K562 (cell line): Measurements from ENCODE around the gene CSF3. TPM values are rescaled to one million over a fixed set of nuclear protein-coding genes. Genes with fewer than 3 reads are reported as not detected.

Source experiments
- ATAC-seq: fragments of 200-7000 bp; cut with Tn5 transposase; 3 replicates; pipeline ENCODE4 v1.9.1; 2020; ENCODE audit warnings: moderate library complexity
- BruUV-seq: library from RNA; stranded (reverse); fragments of 400-500 nt; replicated peaks from 2 replicates; lab custom pipeline; 2021; lab: Mats Ljungman, UMichigan
- CTCF ChIA-PET: fragments of 300-600 bp; formaldehyde crosslinking; extraction: SDS; loops from one replicate; lab custom pipeline; 2021; ENCODE audit warnings: low intra/inter-chr PET ratio; lab: Yijun Ruan, JAX
- POLR2A ChIA-PET: fragments of 300-600, 350-650 bp; sonication (Branson Sonifier 250); formaldehyde crosslinking; extraction: SDS; loops from one replicate; lab custom pipeline; 2021; ENCODE audit warnings: antibody characterized with exemption, inconsistent platforms; lab: Yijun Ruan, JAX
- DNase-seq, 4 experiments: peaks; one replicate each; pipeline versions ENCODE4 v3.0.0 to v3.0.0-alpha.2; 2011 to 2018; ENCODE audit warnings: low spot score in 3 of 4, mixed read lengths in 3 of 4; ENCODE audit errors: extremely low read depth in 1 of 4
- FAIRE-seq: peaks from 2 replicates; lab custom pipeline; 2011; peaks lifted over from hg19 to GRCh38; lab: Jason Lieb, UNC
- H2AFZ ChIP-seq: 2 replicates; pipeline ENCODE4 v1.6.0; 2011; ENCODE audit warnings: low read depth, low read length, control low read depth, inconsistent platforms
- H3K27ac ChIP-seq: fragments of 200-600 bp; 3 replicates; pipeline ENCODE4 v1.8.0; 2011; ENCODE audit warnings: low read depth, mild to moderate bottlenecking, control low read depth, inconsistent platforms, low read length, moderate library complexity, mixed read lengths; ENCODE audit errors: extremely low read depth
- H3K27me3 ChIP-seq, 2 experiments: fragments of 300-600 bp in 1 of 2; 2 replicates in 1 of 2; 3 replicates in 1 of 2; pipeline versions ENCODE4 v1.6.0 to v1.8.0; 2011; ENCODE audit warnings: inconsistent platforms in 2 of 2, low read length in 2 of 2, mild to moderate bottlenecking in 1 of 2, mixed read lengths in 1 of 2, moderate library complexity in 1 of 2; ENCODE audit not compliant: control insufficient read depth in 2 of 2, insufficient read depth in 2 of 2
- H3K36me3 ChIP-seq: fragments of 300-600 bp; 3 replicates; pipeline ENCODE4 v1.8.0; 2011; ENCODE audit warnings: mild to moderate bottlenecking, low read length, inconsistent platforms; ENCODE audit not compliant: control insufficient read depth, insufficient read depth
- H3K4me1 ChIP-seq, 2 experiments: fragments of 200-600 bp in 1 of 2; replicated peaks in 1 of 2; 2 replicates in 1 of 2; 3 replicates in 1 of 2; pipeline versions ENCODE4 v1.5.1 to v1.8.0; 2011; ENCODE audit warnings: inconsistent platforms in 2 of 2, low read length in 2 of 2, mild to moderate bottlenecking in 1 of 2, mixed read lengths in 1 of 2, moderate library complexity in 1 of 2; ENCODE audit not compliant: control insufficient read depth in 2 of 2, insufficient read depth in 2 of 2
- H3K4me2 ChIP-seq: 2 replicates; pipeline ENCODE4 v1.6.1; 2011; ENCODE audit warnings: low read length, control low read depth, inconsistent platforms, mixed read lengths; ENCODE audit not compliant: insufficient read depth
- H3K4me3 ChIP-seq: fragments of 200-600 bp; sonication (generic), shearing (Covaris generic); 2 replicates; pipeline ENCODE4 v1.5.1; 2016; ENCODE audit warnings: control low read depth, inconsistent platforms
- H3K79me2 ChIP-seq: fragments of 200-600 bp; 3 replicates; pipeline ENCODE4 v1.8.0; 2011; ENCODE audit warnings: low read length, inconsistent platforms; ENCODE audit not compliant: control insufficient read depth, insufficient read depth
- H3K9ac ChIP-seq, 2 experiments: 2 replicates each; pipeline versions ENCODE4 v1.6.0 to v1.6.1; 2011; ENCODE audit warnings: low read depth in 2 of 2, low read length in 2 of 2, control low read depth in 1 of 2, inconsistent platforms in 1 of 2, mild to moderate bottlenecking in 1 of 2, mixed read lengths in 1 of 2; ENCODE audit not compliant: insufficient read depth in 1 of 2
- H3K9me1 ChIP-seq: one replicate; pipeline ENCODE4 v1.6.0; 2011; ENCODE audit warnings: inconsistent platforms, mild to moderate bottlenecking, low read length, moderate library complexity; ENCODE audit not compliant: control insufficient read depth, insufficient read depth
- H3K9me3 ChIP-seq: replicated peaks from 2 replicates; pipeline ENCODE4 v1.5.1; 2011; ENCODE audit warnings: low read depth, low read length, inconsistent platforms; ENCODE audit not compliant: control insufficient read depth, insufficient read depth
- H4K20me1 ChIP-seq: replicated peaks from 2 replicates; pipeline ENCODE4 v1.6.1; 2011; ENCODE audit warnings: low read length, inconsistent platforms, mixed read lengths; ENCODE audit not compliant: control insufficient read depth, insufficient read depth
- CBX1 ChIP-seq: sonication (generic); IDR thresholded peaks from 2 replicates; pipeline ENCODE4 v1.6.1; 2016; ENCODE audit warnings: antibody characterized with exemption, low read depth, mild to moderate bottlenecking
- CCNT2 ChIP-seq: IDR thresholded peaks from 2 replicates; pipeline ENCODE4 v1.6.1; 2011; ENCODE audit warnings: borderline replicate concordance, low read depth, mild to moderate bottlenecking, moderate library complexity, mixed read lengths, low read length; ENCODE audit not compliant: insufficient read length; ENCODE audit errors: extremely low read depth
- CTCFL ChIP-seq: IDR thresholded peaks from 2 replicates; pipeline ENCODE4 v1.6.1; 2011; ENCODE audit warnings: borderline replicate concordance, low read depth, mild to moderate bottlenecking, moderate library complexity, low read length; ENCODE audit not compliant: insufficient read depth, poor library complexity, severe bottlenecking
- DNMT1 ChIP-seq: fragments of 450-650 bp; IDR thresholded peaks from 2 replicates; pipeline ENCODE4 v1.6.1; 2016; ENCODE audit warnings: antibody characterized with exemption, mild to moderate bottlenecking
- E2F6 ChIP-seq, 2 experiments: IDR thresholded peaks; 2 replicates each; pipeline ENCODE4 v1.6.1; 2011; ENCODE audit warnings: borderline replicate concordance in 1 of 2, control low read depth in 1 of 2, low read depth in 1 of 2, low read length in 1 of 2, mild to moderate bottlenecking in 1 of 2, mixed read lengths in 1 of 2, moderate library complexity in 1 of 2; ENCODE audit not compliant: insufficient read depth in 1 of 2, insufficient read length in 1 of 2, poor library complexity in 1 of 2, severe bottlenecking in 1 of 2; ENCODE audit errors: extremely low read depth in 1 of 2
- GABPB1 ChIP-seq: sonication (generic); formaldehyde crosslinking; IDR thresholded peaks from 2 replicates; pipeline ENCODE4 v1.8.0; 2022; ENCODE audit warnings: mild to moderate bottlenecking, missing genetic modification reagents
- IRF1 ChIP-seq: sonication (generic); formaldehyde crosslinking; IDR thresholded peaks from 2 replicates; pipeline ENCODE4 v1.8.0; 2022; ENCODE audit warnings: missing genetic modification reagents, mild to moderate bottlenecking, borderline replicate concordance
- KLF16 ChIP-seq: IDR thresholded peaks from 2 replicates; pipeline ENCODE4 v1.6.1; 2016; ENCODE audit warnings: antibody characterized with exemption
- MTA3 ChIP-seq: fragments of 450-650 bp; formaldehyde crosslinking; IDR thresholded peaks from 2 replicates; pipeline ENCODE4 v1.6.1; 2017; ENCODE audit warnings: mild to moderate bottlenecking, borderline replicate concordance
- RAD21 ChIP-seq, 2 experiments: fragments of 250-450 bp in 1 of 2; fragments of 450-650 bp in 1 of 2; sonication (Bioruptor Pico) in 1 of 2; formaldehyde crosslinking in 1 of 2; IDR thresholded peaks in 1 of 2; conservative IDR thresholded peaks in 1 of 2; 2 replicates each; pipeline versions ENCODE4 v1.4.0 to v1.8.0; 2020 to 2022; ENCODE audit warnings: mild to moderate bottlenecking in 2 of 2, moderate library complexity in 1 of 2
- RB1 ChIP-seq: fragments of 450-650 bp; IDR thresholded peaks from 2 replicates; pipeline ENCODE4 v1.6.1; 2017; ENCODE audit warnings: low read depth, mild to moderate bottlenecking
- RBFOX2 ChIP-seq: fragments of 200-400 bp; formaldehyde crosslinking; IDR thresholded peaks from 2 replicates; pipeline ENCODE4 v1.6.1; 2017; ENCODE audit warnings: low read depth, mild to moderate bottlenecking, low read length, moderate library complexity
- SMC3 ChIP-seq: conservative IDR thresholded peaks from 2 replicates; pipeline ENCODE4 v1.6.1; 2011; ENCODE audit warnings: low read depth, low read length, improper control_type of control experiment; ENCODE audit not compliant: insufficient read depth
- TEAD4 ChIP-seq, 2 experiments: sonication (generic) in 1 of 2; formaldehyde crosslinking in 1 of 2; IDR thresholded peaks; 2 replicates each; pipeline versions ENCODE4 v1.6.1 to v1.8.0; 2012 to 2022; ENCODE audit warnings: borderline replicate concordance in 1 of 2, inconsistent platforms in 1 of 2, low read length in 1 of 2, mild to moderate bottlenecking in 1 of 2, missing genetic modification reagents in 1 of 2
- WGBS: fragments of 100-300 bp; shearing (Covaris generic); methylation state at CpG from one replicate; pipeline ENCODE4 v1.1.6; 2016; ENCODE audit warnings: low coverage, mixed read lengths; ENCODE audit not compliant: insufficient coverage; ENCODE audit errors: missing lambda C conversion rate; 5-methylcytosine and 5-hydroxymethylcytosine counted together
- in situ Hi-C: fragments of 300-500 bp; cut with MboI; formaldehyde crosslinking; loops from 4 replicates; pipeline ENCODE4 v1.15.0; 2018; ENCODE audit warnings: inconsistent platforms, mixed read lengths
- intact Hi-C: fragments of 100-400 bp; cut with micrococcal nuclease; formaldehyde crosslinking; loops from 2 replicates; pipeline ENCODE4 v1.14.2; 2022
- polyA plus RNA-seq, 8 experiments: library from polyadenylated mRNA; depleted of rRNA in 4 of 8; stranded (reverse) in 5 of 8; unstranded in 3 of 8; fragments of >200 nt; fragmentation: Nextera tagmentation in 2 of 8; fragmentation: Illumina TruSeq in 1 of 8; extraction: Ambion mirVana in 2 of 8; extraction: Trizol in 1 of 8; gene quantifications; 2 replicates each; pipeline versions ENCODE4 v1.2.1 to v1.2.3, GENCODE V29; 2011 to 2014; ENCODE audit warnings: inconsistent platforms in 1 of 8, missing spikeins in 1 of 8
- total RNA-seq, 7 experiments: library from RNA; depleted of rRNA in 6 of 7; stranded (reverse); fragments of >200 nt in 6 of 7; fragmentation: Illumina TruSeq in 2 of 7; extraction: Trizol in 2 of 7; gene quantifications; 2 replicates each; pipeline versions ENCODE4 v1.2.1 to v1.2.3, GENCODE V29; 2011 to 2021; ENCODE audit warnings: low replicate concordance in 1 of 7

Gene CSF3
- total and polyA plus RNA-seq, 9 of the 15 experiments (the other 6 are each of a cell fraction or from before 2014, with no cell fraction given), result 0.19 TPM; not detected in 8

GRCh38 chr17:40026816-40027613 lies 11.8 kb downstream of the CSF3 start:
- Histone ChIP-seq H3K36me3 (peaks cover 91% of the 10 kb centered on the region), H3K79me2 (no peaks in the 10 kb centered on the region), H4K20me1 (0 out of 2 replicates have a peak, but pooled peaks cover 4% of the 10 kb centered on the region), H3K9ac (peak overlapping the region in 1 of 2 experiments; percentile 76; a peak in 2 of 4 replicates), H2AFZ (no peak overlapping the region), H3K4me1 (peaks cover 2 to 18% of the 10 kb centered on the region in 2 experiments; a peak in 4 of 5 replicates), H3K4me3 (no peak overlapping the region), H3K9me1 (no peaks in the 10 kb centered on the region), H3K4me2 (no peak overlapping the region; the same call in 1 of the 2 replicates), H3K27me3 (no peaks in the 10 kb centered on the region), H3K27ac (0 out of 3 replicates have a peak overlapping the region, but pooled peaks have one; percentile 12), H3K9me3 (no peaks in the 10 kb centered on the region)
- 42% methylated on average over 25 of the region's 33 CpGs for WGBS
- intact Hi-C loops (no loop called here), in situ Hi-C loops (no loop called here)
- ChIA-PET POLR2A (interaction anchor here (0.6 to 1.4 kb wide), 5 partner anchors 12 to 156 kb away, joined by 3 to 4 read pairs (median 3); partner anchors contain the start of gene MED24), CTCF (interaction anchor here (0.6 to 1.5 kb wide), 7 partner anchors 8 to 406 kb away, joined by 3 to 7 read pairs (median 3); no protein-coding TSS in a partner anchor)
- FAIRE-seq, result peak; percentile 87
- DNase-seq, result peak; percentile 85 to 91 (median 88)
- no TSS peak for BruUV-seq
- ATAC-seq, result peak; percentile 100
- peak; percentile 36 for TF ChIP-seq RBFOX2
- TF ChIP-seq MTA3, result peak; percentile 18; the same call in 1 of the 2 replicates
- TF ChIP-seq KLF16, result 0 out of 2 replicates have a peak, but pooled peaks have one; percentile 51
- no peak for TF ChIP-seq CCNT2
- peak in 1 of 2 experiments; percentile 70; a peak in 3 of 4 replicates for TF ChIP-seq RAD21 (CRISPR knock-in tag; conservative IDR thresholded peaks at IDR 0.05 in 1 of 2, IDR thresholded peaks at IDR 0.05 in 1 of 2)
- 0 out of 2 replicates have a peak, but pooled peaks have one; percentile 33 for TF ChIP-seq GABPB1 (CRISPR knock-in tag)
- TF ChIP-seq E2F6 (IDR thresholded peaks at IDR 0.05; ENCODE audit: borderline replicate concordance in 1 of 2, extremely low read depth in 1 of 2, insufficient read depth in 1 of 2, insufficient read length in 1 of 2, low read depth in 1 of 2, low read length in 1 of 2, poor library complexity in 1 of 2, severe bottlenecking in 1 of 2), result peak in 1 of 2 experiments; percentile 56
- peak; percentile 83 for TF ChIP-seq CTCFL
- peak; percentile 84; the same call in 1 of the 2 replicates for TF ChIP-seq RB1
- no peak for TF ChIP-seq CBX1
- no peak for TF ChIP-seq DNMT1
- no peak for TF ChIP-seq TEAD4 (IDR thresholded peaks at IDR 0.05; ENCODE audit: low read length)
- TF ChIP-seq TEAD4 (CRISPR knock-in tag; IDR thresholded peaks at IDR 0.05; ENCODE audit: borderline replicate concordance), result no peak
- peak; percentile 67 for TF ChIP-seq SMC3
- TF ChIP-seq IRF1 (CRISPR knock-in tag), result no peak
